Keratinocyte (primary cell): ENCODE data around the gene FAM114A1.

ENCODE experiments used
- CTCF ChIP-seq, 3 experiments: IDR thresholded peaks in 1 of 3; conservative IDR thresholded peaks in 1 of 3; optimal IDR thresholded peaks in 1 of 3; 2 replicates in 2 of 3; 3 replicates in 1 of 3; pipeline versions ENCODE3 to v1.5.1; 2011; ENCODE audit warnings: low read length in 3 of 3, mild to moderate bottlenecking in 3 of 3, moderate library complexity in 2 of 3, control low read depth in 1 of 3, inconsistent platforms in 1 of 3; ENCODE audit not compliant: insufficient read depth in 2 of 3; ENCODE audit errors: extremely low read depth in 1 of 3
- EZH2 ChIP-seq: IDR thresholded peaks from one replicate; pipeline ENCODE4 v1.6.1; 2012; ENCODE audit warnings: inconsistent platforms, mild to moderate bottlenecking, low read length, moderate library complexity

- TF ChIP-seq EZH2 (no peak), CTCF (optimal IDR thresholded peaks at IDR 0.05 in 1 of 3, IDR thresholded peaks at IDR 0.05 in 1 of 3, conservative IDR thresholded peaks at IDR 0.05 in 1 of 3; ENCODE audit: extremely low read depth in 1 of 3, insufficient read depth in 2 of 3, low read length in 3 of 3) (no peak)
Measured at GRCh38 chr4:38951598-38951997, 84.0 kb downstream of the FAM114A1 start.
